GM12878 (cell line): ENCODE data around the gene NANOS1. TPM values are rescaled to one million over a fixed set of nuclear protein-coding genes. Genes with fewer than 3 reads are reported as not detected.

ENCODE experiments used
- ATAC-seq: fragments of 200-7000 bp; cut with Tn5 transposase; 3 replicates; pipeline ENCODE4 v1.9.1; 2020; ENCODE audit warnings: mild to moderate bottlenecking, moderate library complexity
- BruUV-seq: library from RNA; stranded (reverse); fragments of 400-500 nt; replicated peaks from 2 replicates; lab custom pipeline; 2021; lab: Mats Ljungman, UMichigan
- CTCF ChIA-PET: fragments of 300-600 bp; sonication (Branson Sonifier 250); formaldehyde crosslinking; extraction: SDS; loops from one replicate; lab custom pipeline; 2021; ENCODE audit warnings: inconsistent platforms; lab: Yijun Ruan, JAX
- POLR2A ChIA-PET: fragments of 350-600 bp; formaldehyde crosslinking; extraction: SDS; loops from one replicate; lab custom pipeline; 2021; ENCODE audit warnings: inconsistent platforms; lab: Charles Lee
- RAD21 ChIA-PET: fragments of 300-600 bp; sonication (Branson Sonifier 250); formaldehyde crosslinking; loops from one replicate; lab custom pipeline; 2023; ENCODE audit warnings: antibody characterized with exemption; ENCODE audit not compliant: unreplicated experiment; lab: Charles Lee
- SMC1A ChIA-PET: fragments of 300-600 bp; sonication (Branson Sonifier 250); formaldehyde crosslinking; loops from one replicate; lab custom pipeline; 2023; ENCODE audit not compliant: unreplicated experiment, uncharacterized antibody; lab: Charles Lee
- DNase-seq: peaks from one replicate; pipeline ENCODE4 v3.0.0-alpha.2; 2011; ENCODE audit warnings: low read depth, low spot score
- FAIRE-seq: peaks from 3 replicates; lab custom pipeline; 2011; peaks lifted over from hg19 to GRCh38; lab: Jason Lieb, UNC
- H2AFZ ChIP-seq: 2 replicates; pipeline ENCODE4 v1.6.0; 2011; ENCODE audit warnings: low read depth, low read length, control low read depth; ENCODE audit not compliant: control insufficient read depth
- H3K27ac ChIP-seq: 2 replicates; pipeline ENCODE4 v1.5.1; 2011; ENCODE audit warnings: control low read depth; ENCODE audit not compliant: control insufficient read depth, insufficient read depth
- H3K27me3 ChIP-seq, 2 experiments: replicated peaks in 1 of 2; 2 replicates each; pipeline versions ENCODE4 v1.6.0 to v1.6.1; 2011; ENCODE audit warnings: low read length in 1 of 2; ENCODE audit not compliant: control insufficient read depth in 2 of 2, insufficient read depth in 2 of 2
- H3K36me3 ChIP-seq, 2 experiments: 2 replicates each; pipeline ENCODE4 v1.5.1; 2011; ENCODE audit warnings: low read length in 1 of 2; ENCODE audit not compliant: control insufficient read depth in 2 of 2, insufficient read depth in 2 of 2
- H3K4me1 ChIP-seq: 2 replicates; pipeline ENCODE4 v1.6.1; 2011; ENCODE audit warnings: mild to moderate bottlenecking, low read length, moderate library complexity, mixed read lengths; ENCODE audit not compliant: control insufficient read depth, insufficient read depth
- H3K4me2 ChIP-seq: 2 replicates; pipeline ENCODE4 v1.6.0; 2011; ENCODE audit warnings: control low read depth; ENCODE audit not compliant: control insufficient read depth, insufficient read depth
- H3K4me3 ChIP-seq: fragments of 200-600 bp; sonication (generic); 2 replicates; pipeline ENCODE4 v1.5.1; 2016
- H3K79me2 ChIP-seq: 2 replicates; pipeline ENCODE4 v1.6.0; 2011; ENCODE audit warnings: low read length; ENCODE audit not compliant: control insufficient read depth, insufficient read depth
- H3K9ac ChIP-seq: 2 replicates; pipeline ENCODE4 v1.8.0; 2011; ENCODE audit warnings: low read length, control low read depth, mixed read lengths; ENCODE audit not compliant: control insufficient read depth, insufficient read depth
- H3K9me3 ChIP-seq: replicated peaks from 3 replicates; pipeline ENCODE4 v1.5.1; 2011; ENCODE audit warnings: mild to moderate bottlenecking, low read length; ENCODE audit not compliant: control insufficient read depth, insufficient read depth
- H4K20me1 ChIP-seq: 2 replicates; pipeline ENCODE4 v1.6.0; 2011; ENCODE audit not compliant: control insufficient read depth, insufficient read depth
- BCL11A ChIP-seq: IDR thresholded peaks from 2 replicates; pipeline ENCODE4 v1.6.1; 2011; ENCODE audit warnings: low read depth, low read length
- EED ChIP-seq: sonication (generic); IDR thresholded peaks from 2 replicates; pipeline ENCODE4 v1.6.1; 2016; ENCODE audit warnings: antibody characterized with exemption, low read depth
- MTA2 ChIP-seq: fragments of 450-650 bp; IDR thresholded peaks from 2 replicates; pipeline ENCODE4 v1.6.1; 2016; ENCODE audit warnings: low read depth, mild to moderate bottlenecking, moderate library complexity
- MYC ChIP-seq: IDR thresholded peaks from 2 replicates; pipeline ENCODE4 v1.6.1; 2011; ENCODE audit warnings: mild to moderate bottlenecking, low read length, moderate library complexity, inconsistent platforms; ENCODE audit not compliant: insufficient read depth, insufficient replicate concordance, insufficient read length, severe bottlenecking
- RUNX3 ChIP-seq: IDR thresholded peaks from 2 replicates; pipeline ENCODE4 v1.6.1; 2012; ENCODE audit warnings: low read length, inconsistent platforms
- SMARCA5 ChIP-seq: fragments of 450-650 bp; IDR thresholded peaks from 2 replicates; pipeline ENCODE4 v1.6.1; 2017; ENCODE audit warnings: mild to moderate bottlenecking
- WGBS: methylation state at CpG from one replicate; pipeline ENCODE4 v1.1.6; 2016; ENCODE audit warnings: low lambda C conversion rate; ENCODE audit not compliant: insufficient replicate concordance, insufficient coverage; ENCODE audit errors: missing lambda C conversion rate; 5-methylcytosine and 5-hydroxymethylcytosine counted together
- in situ Hi-C: fragments of 300-500 bp; cut with MboI; formaldehyde crosslinking; loops from 9 replicates; pipeline ENCODE4 v1.14.3; 2018; ENCODE audit warnings: mixed read lengths
- intact Hi-C: fragments of 100-400 bp; cut with micrococcal nuclease; formaldehyde crosslinking; loops from one replicate; pipeline ENCODE4 v1.14.2; 2022; ENCODE audit not compliant: unreplicated experiment
- polyA plus RNA-seq, 11 experiments: library from polyadenylated mRNA; depleted of rRNA in 4 of 11; unstranded in 6 of 11; stranded (reverse) in 5 of 11; fragments of >200 nt; fragmentation: Nextera tagmentation in 4 of 11; fragmentation: Illumina TruSeq in 1 of 11; extraction: Ambion mirVana in 4 of 11; extraction: Trizol in 1 of 11; gene quantifications; 1 replicate in 1 of 11; 2 replicates in 10 of 11; pipeline versions ENCODE4 v1.2.1 to v1.2.3, GENCODE V29; 2011 to 2016; ENCODE audit warnings: inconsistent platforms in 2 of 11, missing spikeins in 2 of 11, low read depth in 1 of 11
- total RNA-seq, 4 experiments: library from RNA; depleted of rRNA in 3 of 4; stranded (reverse); fragments of >200 nt in 3 of 4; fragmentation: Illumina TruSeq in 1 of 4; extraction: Trizol in 1 of 4; gene quantifications; 2 replicates each; pipeline versions ENCODE4 v1.2.1 to v1.2.3, GENCODE V29; 2013 to 2021
- TF ChIP-seq, protein P1 (sequence below): IDR thresholded peaks from 2 replicates; pipeline ENCODE4 v1.6.1; 2012; ENCODE audit warnings: low read depth, low read length, improper control_type of control experiment
- TF ChIP-seq, protein P2 (sequence below): fragments of 450-650 bp; formaldehyde crosslinking; IDR thresholded peaks from 2 replicates; pipeline ENCODE4 v1.4.0; 2022; ENCODE audit warnings: mild to moderate bottlenecking, moderate library complexity
- TF ChIP-seq, protein P3 (sequence below): fragments of 450-650 bp; IDR thresholded peaks from 2 replicates; pipeline ENCODE4 v1.6.1; 2017; ENCODE audit warnings: mild to moderate bottlenecking, low read depth, inconsistent platforms; ENCODE audit not compliant: poor library complexity, severe bottlenecking
- TF ChIP-seq, protein P4 (sequence below): fragments of 450-650 bp; IDR thresholded peaks from 2 replicates; pipeline ENCODE4 v1.6.1; 2017; ENCODE audit warnings: borderline replicate concordance
- TF ChIP-seq, protein P5 (sequence below): fragments of 450-650 bp; IDR thresholded peaks from 2 replicates; pipeline ENCODE4 v1.6.1; 2017; ENCODE audit warnings: low read depth, mild to moderate bottlenecking, moderate library complexity

NANOS1 gene
- total and polyA plus RNA-seq, 10 of the 15 experiments (the other 5 are each of a cell fraction or from before 2014, with no cell fraction given) = 0.03 to 0.55 (median 0.28) TPM; not detected in 2

DNA sequence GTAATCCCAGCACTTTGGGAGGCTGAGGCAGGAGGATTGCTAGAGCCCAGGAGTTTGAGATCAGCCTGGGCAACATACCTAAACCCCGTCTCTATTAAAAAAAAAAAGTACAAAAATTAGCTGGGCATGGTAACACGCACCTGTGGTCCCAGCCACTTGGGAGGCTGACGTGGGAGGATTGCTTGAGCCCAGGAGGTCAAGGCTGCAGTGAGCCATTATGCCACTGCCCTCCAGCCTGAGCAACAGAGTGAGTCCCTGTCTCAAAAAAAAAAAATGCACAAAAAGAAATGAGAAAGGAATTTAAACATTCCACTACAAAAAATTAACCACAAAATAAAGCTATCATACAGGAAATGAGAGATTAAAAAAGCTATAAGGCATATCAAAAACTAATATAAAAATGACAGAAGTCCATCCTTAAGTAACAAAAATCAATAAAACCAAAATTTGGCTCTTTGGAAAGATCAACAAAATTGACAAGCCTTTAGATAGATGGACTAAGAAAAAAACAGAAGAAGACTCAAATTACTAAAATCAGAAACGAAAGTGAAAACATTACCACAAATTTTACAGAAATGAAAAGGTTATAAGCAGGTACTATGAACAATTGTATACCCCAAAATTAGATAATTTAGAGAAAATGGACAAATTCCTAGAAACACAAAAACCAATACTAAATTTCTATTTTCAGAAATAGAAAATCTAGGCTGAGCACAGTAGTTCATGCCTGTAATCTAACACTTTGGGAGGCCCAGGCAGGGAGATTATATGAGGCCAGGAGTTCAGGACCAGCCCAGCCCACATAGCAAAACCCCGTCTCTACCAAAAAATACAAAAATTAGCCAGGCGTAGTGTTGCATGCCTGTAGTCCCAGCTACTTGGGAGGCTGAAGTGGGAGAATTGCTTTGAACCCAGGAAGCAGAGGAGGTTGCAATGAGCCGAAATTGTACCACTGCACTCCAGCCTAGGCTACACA, 42.4 kb upstream of the NANOS1 start:
- in situ Hi-C loops = no loop called here
- no peaks in the 10 kb centered on the region for H4K20me1 ChIP-seq
- peaks cover 2% of the 10 kb centered on the region in 2 experiments; a peak in 1 of 4 replicates for H3K27me3 ChIP-seq
- DNase-seq (peak; percentile 24), FAIRE-seq (peak; percentile 83), ATAC-seq (peak; percentile 85)
- intact Hi-C loops = loop anchor here (5.0 kb wide), 1 partner anchor 40 kb away; the partner anchor contains the start of gene NANOS1
- peak overlapping the region; percentile 45; the same call in 1 of the 2 replicates for H3K4me3 ChIP-seq
- SMC1A ChIA-PET = interaction anchor here (0.6 to 0.9 kb wide), 3 partner anchors 13 to 485 kb away, joined by 3 read pairs; no protein-coding TSS in a partner anchor
- peak overlapping the region; percentile 88 for H3K4me2 ChIP-seq
- peak overlapping the region; percentile 38 for H3K27ac ChIP-seq
- peak overlapping the region; percentile 26; the same call in 1 of the 2 replicates for H2AFZ ChIP-seq
- H3K4me1 ChIP-seq = peaks cover 18% of the 10 kb centered on the region
- no peaks in the 10 kb centered on the region for H3K36me3 ChIP-seq
- WGBS = 10% methylated on average over 7 of the region's 7 CpGs
- RAD21 ChIA-PET = no interaction called here
- H3K79me2 ChIP-seq = no peaks in the 10 kb centered on the region
- POLR2A ChIA-PET = interaction anchor here (0.6 kb wide), 2 partner anchors 80 to 590 kb away, joined by 3 read pairs; no protein-coding TSS in a partner anchor
- peaks cover 6% of the 10 kb centered on the region; the same call in 2 of the 3 replicates for H3K9me3 ChIP-seq
- no peak overlapping the region for H3K9ac ChIP-seq
- no TSS peak for BruUV-seq
- CTCF ChIA-PET = no interaction called here
- TF ChIP-seq, protein P1, sequence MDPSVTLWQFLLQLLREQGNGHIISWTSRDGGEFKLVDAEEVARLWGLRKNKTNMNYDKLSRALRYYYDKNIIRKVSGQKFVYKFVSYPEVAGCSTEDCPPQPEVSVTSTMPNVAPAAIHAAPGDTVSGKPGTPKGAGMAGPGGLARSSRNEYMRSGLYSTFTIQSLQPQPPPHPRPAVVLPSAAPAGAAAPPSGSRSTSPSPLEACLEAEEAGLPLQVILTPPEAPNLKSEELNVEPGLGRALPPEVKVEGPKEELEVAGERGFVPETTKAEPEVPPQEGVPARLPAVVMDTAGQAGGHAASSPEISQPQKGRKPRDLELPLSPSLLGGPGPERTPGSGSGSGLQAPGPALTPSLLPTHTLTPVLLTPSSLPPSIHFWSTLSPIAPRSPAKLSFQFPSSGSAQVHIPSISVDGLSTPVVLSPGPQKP = no peak
- TF ChIP-seq MYC (no peak), RUNX3 (peak; percentile 90), BCL11A (no peak), SMARCA5 (no peak), MTA2 (peak; percentile 69), EED (peak; percentile 48)
- TF ChIP-seq, protein P2, sequence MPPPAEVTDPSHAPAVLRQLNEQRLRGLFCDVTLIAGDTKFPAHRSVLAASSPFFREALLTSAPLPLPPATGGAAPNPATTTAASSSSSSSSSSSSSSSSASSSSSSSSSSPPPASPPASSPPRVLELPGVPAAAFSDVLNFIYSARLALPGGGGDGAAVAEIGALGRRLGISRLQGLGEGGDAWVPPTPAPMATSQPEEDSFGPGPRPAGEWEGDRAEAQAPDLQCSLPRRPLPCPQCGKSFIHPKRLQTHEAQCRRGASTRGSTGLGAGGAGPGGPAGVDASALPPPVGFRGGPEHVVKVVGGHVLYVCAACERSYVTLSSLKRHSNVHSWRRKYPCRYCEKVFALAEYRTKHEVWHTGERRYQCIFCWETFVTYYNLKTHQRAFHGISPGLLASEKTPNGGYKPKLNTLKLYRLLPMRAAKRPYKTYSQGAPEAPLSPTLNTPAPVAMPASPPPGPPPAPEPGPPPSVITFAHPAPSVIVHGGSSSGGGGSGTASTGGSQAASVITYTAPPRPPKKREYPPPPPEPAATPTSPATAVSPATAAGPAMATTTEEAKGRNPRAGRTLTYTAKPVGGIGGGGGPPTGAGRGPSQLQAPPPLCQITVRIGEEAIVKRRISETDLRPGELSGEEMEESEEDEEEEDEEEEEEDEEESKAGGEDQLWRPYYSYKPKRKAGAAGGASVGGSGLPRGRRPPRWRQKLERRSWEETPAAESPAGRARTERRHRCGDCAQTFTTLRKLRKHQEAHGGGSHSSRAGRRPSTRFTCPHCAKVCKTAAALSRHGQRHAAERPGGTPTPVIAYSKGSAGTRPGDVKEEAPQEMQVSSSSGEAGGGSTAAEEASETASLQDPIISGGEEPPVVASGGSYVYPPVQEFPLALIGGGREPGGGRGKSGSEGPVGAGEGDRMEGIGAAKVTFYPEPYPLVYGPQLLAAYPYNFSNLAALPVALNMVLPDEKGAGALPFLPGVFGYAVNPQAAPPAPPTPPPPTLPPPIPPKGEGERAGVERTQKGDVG (CRISPR knock-in tag) = no peak
- TF ChIP-seq, protein P3, sequence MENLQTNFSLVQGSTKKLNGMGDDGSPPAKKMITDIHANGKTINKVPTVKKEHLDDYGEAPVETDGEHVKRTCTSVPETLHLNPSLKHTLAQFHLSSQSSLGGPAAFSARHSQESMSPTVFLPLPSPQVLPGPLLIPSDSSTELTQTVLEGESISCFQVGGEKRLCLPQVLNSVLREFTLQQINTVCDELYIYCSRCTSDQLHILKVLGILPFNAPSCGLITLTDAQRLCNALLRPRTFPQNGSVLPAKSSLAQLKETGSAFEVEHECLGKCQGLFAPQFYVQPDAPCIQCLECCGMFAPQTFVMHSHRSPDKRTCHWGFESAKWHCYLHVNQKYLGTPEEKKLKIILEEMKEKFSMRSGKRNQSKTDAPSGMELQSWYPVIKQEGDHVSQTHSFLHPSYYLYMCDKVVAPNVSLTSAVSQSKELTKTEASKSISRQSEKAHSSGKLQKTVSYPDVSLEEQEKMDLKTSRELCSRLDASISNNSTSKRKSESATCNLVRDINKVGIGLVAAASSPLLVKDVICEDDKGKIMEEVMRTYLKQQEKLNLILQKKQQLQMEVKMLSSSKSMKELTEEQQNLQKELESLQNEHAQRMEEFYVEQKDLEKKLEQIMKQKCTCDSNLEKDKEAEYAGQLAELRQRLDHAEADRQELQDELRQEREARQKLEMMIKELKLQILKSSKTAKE = peak; percentile 29
- TF ChIP-seq, protein P4, sequence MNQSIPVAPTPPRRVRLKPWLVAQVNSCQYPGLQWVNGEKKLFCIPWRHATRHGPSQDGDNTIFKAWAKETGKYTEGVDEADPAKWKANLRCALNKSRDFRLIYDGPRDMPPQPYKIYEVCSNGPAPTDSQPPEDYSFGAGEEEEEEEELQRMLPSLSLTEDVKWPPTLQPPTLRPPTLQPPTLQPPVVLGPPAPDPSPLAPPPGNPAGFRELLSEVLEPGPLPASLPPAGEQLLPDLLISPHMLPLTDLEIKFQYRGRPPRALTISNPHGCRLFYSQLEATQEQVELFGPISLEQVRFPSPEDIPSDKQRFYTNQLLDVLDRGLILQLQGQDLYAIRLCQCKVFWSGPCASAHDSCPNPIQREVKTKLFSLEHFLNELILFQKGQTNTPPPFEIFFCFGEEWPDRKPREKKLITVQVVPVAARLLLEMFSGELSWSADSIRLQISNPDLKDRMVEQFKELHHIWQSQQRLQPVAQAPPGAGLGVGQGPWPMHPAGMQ = no peak
- TF ChIP-seq, protein P5, sequence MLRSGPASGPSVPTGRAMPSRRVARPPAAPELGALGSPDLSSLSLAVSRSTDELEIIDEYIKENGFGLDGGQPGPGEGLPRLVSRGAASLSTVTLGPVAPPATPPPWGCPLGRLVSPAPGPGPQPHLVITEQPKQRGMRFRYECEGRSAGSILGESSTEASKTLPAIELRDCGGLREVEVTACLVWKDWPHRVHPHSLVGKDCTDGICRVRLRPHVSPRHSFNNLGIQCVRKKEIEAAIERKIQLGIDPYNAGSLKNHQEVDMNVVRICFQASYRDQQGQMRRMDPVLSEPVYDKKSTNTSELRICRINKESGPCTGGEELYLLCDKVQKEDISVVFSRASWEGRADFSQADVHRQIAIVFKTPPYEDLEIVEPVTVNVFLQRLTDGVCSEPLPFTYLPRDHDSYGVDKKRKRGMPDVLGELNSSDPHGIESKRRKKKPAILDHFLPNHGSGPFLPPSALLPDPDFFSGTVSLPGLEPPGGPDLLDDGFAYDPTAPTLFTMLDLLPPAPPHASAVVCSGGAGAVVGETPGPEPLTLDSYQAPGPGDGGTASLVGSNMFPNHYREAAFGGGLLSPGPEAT = peak; percentile 67
